NCI-H2029 treated with DMSO at 0.1 percent for 48 hours (cell line): ENCODE results near the gene GTPBP6.
"Not testable (repeated sequence)": the region's sequence is repeated elsewhere in the genome, so short reads cannot be mapped to it uniquely, and the experiment has no call there.

ENCODE experiments used
- DNase-seq: peaks from one replicate; lab custom pipeline; 2025; lab: John Stamatoyannopoulos, UW

GTPBP6 gene

GRCh38 chrX:352181-352580 lies 33.6 kb upstream of the GTPBP6 start:
- no peak for DNase-seq

- no peak for DNase-seq
Measured at GRCh38 chrX:351736-352135, 33.1 kb upstream of the GTPBP6 start.

- DNase-seq: not testable (repeated sequence)
Measured at GRCh38 chrX:351324-351641, 32.7 kb upstream of the GTPBP6 start.

- no peak for DNase-seq
Measured at GRCh38 chrX:350534-351323, 32.1 kb upstream of the GTPBP6 start.

- DNase-seq: no peak
Measured at GRCh38 chrX:350148-350533, 31.5 kb upstream of the GTPBP6 start.

- DNase-seq: no peak
Measured at GRCh38 chrX:349702-350101, 31.1 kb upstream of the GTPBP6 start.

GRCh38 chrX:349196-349595 lies 30.6 kb upstream of the GTPBP6 start:
- DNase-seq: no peak

- DNase-seq: no peak
Measured at GRCh38 chrX:348461-349117, 30.0 kb upstream of the GTPBP6 start.

- no peak for DNase-seq
Measured at GRCh38 chrX:347351-348117, 28.9 kb upstream of the GTPBP6 start.

GRCh38 chrX:346034-346813 lies 27.6 kb upstream of the GTPBP6 start:
- no peak for DNase-seq

GRCh38 chrX:345020-345925 lies 26.7 kb upstream of the GTPBP6 start:
- DNase-seq: no peak

- DNase-seq: no peak
Measured at GRCh38 chrX:344371-344901, 25.8 kb upstream of the GTPBP6 start.

GRCh38 chrX:341541-342101 lies 23.0 kb upstream of the GTPBP6 start:
- no peak for DNase-seq

- DNase-seq: no peak
Measured at GRCh38 chrX:340641-341423, 22.2 kb upstream of the GTPBP6 start.

- no peak for DNase-seq
Measured at GRCh38 chrX:340121-340520, 21.5 kb upstream of the GTPBP6 start.

- no peak for DNase-seq
Measured at GRCh38 chrX:338836-339400, 20.3 kb upstream of the GTPBP6 start.

GRCh38 chrX:338281-338835 lies 19.8 kb upstream of the GTPBP6 start:
- DNase-seq: no peak

- no peak for DNase-seq
Measured at GRCh38 chrX:337331-337831, 18.8 kb upstream of the GTPBP6 start.

- no peak for DNase-seq
Measured at GRCh38 chrX:336227-336626, 17.6 kb upstream of the GTPBP6 start.
